OCI-M1 (cell line): ENCODE results near the gene BCL2L11.

Source experiments
- DNase-seq: peaks from one replicate; lab custom pipeline; 2025; lab: John Stamatoyannopoulos, UW

The BCL2L11 gene

DNA sequence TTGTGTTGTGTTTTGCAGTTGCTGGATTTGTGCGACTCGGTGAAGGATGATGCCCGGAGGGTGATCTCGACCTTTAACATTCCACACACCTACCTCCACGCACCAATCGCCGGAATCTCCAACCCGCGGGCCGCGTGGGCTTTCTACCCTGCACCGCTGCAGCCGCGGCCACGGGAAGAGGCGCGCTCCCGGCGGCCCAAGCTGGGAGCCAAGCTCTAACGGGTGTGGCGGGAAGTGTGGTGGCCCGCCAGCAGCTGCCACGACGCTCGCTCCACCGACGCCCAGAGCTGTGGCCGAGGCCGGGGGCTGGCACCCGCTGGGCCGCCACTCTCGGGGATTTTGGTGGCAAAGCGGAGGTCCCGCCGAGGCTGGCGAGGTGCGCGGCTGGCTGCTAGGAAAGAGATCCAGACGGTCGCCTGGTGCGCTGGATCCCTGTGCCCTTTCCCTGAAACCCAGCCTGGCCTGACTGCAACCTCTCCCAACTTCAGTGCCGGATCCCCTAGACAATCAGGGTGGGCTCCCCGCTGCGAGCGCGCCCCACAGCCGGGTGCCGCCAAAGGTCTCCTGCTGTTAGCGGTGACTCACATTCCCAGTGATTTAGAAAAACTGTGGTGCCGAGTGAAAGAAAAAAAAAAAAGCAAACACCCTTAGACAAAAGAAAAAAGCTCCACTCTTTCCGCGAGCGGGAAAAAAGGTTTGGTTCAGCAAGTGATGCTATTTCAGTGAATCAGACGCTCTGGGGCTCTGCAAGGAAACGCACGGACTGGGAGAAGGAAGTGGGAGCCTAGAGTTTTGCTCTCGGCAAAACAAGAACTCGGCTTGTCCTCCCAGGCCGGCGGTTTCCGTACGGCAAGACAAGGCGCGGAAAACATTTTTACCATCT, 2.9 kb upstream of the BCL2L11 start:
- no peak for DNase-seq

DNA sequence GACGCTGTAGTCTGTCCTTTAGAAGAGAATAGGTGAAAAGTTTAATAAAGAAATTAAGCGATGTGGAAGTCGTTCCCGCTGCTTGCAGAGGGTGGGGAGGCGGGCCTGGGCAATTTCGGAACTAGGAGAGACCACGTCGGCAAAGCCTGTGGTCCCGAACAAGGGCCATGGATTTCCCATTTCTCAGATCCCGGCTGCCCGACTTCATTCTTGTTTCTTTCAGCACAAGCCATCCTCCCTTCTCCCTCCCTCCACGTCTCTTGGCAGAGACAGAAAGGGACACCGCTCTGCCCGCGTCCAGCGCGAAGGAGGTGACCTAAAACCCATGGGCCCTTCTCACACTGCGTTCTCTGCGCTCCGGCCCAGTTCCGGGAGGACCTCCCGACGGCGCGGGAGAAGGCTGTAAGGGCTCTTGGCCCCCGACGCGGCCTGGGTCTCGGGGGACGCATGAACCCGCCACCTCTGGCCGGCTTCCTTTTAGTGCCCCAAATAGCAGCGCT, 2.2 kb upstream of the BCL2L11 start:
- DNase-seq, result no peak

DNA sequence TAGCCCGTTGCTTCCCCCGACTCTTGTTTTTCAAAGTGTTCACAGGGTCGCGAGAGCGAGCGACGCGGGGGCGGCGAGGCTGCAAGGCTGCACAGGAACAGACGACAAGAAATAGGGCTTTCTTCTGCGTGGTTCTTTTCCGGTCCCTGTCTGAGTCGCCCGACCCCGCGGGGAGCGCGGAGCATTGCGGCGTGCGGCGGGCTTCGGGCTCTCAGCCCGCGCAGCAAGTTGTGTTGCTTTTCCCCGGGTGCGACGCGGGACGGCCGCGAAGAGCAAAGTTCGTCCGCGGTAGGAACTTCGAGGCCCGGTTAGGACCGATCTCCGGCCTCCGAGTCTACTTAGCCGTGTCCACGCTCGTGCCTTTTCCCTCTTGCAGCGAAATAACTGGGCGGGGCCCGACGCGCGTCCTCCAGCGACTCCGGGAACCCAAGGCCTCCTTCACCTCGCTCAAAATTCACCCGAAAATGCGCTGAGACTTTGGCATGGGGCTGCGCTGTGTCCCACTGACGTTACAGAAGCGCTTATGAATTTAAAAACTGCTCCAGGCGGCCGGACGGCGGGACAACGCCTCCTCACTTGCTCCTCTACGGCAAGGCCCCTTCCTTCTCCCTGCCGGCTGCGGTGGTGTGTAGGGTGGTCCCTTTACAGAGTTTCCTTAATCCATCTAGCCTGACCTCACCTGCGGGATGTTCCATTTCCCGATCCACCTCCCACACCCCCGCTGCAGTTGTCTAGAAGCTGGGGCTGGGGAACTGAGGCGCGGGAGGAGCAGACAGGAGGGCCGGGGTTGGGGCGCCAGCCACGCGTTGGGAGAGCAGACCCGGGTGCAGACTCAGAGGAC, 1.5 kb upstream of the BCL2L11 start:
- DNase-seq, result no peak

DNA sequence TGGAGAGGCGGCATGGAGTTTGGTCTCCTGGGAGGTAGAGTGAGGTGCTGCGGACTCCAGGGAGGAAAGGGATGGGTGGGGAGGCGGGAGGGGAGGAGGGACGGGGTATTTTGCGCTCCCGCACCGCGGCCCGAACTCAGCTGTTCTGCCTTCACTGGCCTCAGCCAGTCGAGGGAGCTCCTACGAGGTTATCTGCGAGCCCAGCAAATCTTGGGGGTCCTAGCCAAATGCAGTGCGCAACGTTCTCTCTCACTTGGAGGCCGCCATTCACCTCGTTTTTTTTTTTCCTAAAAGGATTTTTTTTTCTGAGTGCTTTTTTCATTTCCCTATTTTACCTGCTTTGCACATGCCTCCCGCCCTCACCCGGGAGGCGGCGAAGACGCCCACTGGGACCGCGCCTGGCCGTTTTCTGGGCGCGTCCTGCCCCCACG, 877 bp upstream of the BCL2L11 start:
- no peak for DNase-seq

DNA sequence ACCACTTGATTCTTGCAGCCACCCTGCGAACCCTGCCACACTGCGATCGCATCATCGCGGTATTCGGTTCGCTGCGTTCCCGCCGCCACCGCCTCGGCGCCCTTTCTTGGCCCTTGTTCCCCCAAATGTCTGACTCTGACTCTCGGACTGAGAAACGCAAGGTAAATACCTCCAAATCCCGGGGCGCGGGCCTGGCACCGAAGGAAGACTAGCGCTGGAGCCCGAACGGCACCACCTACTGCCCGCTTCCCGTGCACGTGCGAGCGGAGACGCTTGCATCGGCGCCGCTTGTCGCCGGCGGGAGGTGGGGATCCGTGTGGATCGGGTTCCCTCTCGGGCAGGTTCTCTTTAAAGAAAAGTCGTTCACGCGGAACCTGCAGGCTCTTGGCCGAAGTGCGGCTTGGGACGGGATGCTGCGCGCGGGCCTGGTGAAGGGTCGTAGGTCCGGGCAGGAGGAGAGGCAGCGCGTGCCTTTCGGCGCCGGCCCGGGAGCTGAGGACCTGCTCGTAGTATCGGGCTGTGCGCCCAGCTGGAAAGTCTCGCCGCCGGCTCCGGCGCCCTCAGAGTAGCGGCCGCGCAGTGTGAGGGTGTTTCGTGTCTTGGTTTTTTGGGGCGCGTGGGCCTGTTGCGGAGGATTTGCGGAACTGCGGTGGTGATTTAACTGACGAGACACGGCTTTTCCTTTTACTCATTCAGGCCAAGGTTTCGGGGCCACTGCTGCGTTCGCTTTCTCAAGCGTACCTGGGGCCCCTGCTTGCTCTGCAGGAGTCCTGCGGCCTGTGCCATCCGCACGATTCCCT, 514 bp downstream of the BCL2L11 start:
- DNase-seq, result peak; percentile 70

DNA sequence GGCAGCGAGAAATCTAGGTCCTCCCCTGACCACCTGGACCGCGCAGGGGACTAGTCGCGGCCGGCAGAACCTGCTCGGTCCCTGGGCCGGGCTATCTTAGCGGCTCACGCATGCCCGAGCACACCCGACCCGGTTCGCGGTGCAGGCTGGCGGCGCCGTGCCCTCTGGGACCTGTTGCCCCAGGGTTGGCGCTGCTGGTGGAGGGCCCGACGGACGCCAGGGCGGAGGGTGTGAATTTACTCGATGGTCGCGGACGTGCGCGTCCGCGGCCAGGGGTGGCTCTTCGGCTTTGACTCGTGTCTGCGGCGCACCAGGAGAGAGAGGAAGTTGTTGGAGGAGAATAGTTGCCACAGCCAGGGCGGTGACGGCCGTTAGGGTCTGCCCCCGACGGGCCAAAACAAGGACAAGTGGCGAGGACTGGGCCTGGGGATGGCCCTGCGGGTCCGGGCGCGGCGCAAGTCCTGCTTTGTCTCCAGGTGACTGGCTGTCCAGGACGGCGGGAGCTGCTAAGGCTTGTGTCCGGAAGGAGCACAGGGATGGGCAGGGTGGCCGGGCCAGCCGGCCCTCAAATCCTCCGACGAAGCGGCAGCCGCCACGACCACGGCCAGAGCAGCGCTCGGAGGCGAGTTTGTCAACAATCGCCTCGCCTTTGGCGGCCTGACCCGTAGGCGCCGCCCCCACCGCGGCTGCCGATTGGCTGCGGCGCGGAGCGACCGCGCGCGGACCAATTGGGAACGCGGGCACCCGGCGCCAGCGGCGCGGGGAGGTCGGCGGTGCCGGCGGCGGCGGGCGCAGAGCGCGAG, 1.3 kb downstream of the BCL2L11 start:
- DNase-seq, result peak; percentile 93

DNA sequence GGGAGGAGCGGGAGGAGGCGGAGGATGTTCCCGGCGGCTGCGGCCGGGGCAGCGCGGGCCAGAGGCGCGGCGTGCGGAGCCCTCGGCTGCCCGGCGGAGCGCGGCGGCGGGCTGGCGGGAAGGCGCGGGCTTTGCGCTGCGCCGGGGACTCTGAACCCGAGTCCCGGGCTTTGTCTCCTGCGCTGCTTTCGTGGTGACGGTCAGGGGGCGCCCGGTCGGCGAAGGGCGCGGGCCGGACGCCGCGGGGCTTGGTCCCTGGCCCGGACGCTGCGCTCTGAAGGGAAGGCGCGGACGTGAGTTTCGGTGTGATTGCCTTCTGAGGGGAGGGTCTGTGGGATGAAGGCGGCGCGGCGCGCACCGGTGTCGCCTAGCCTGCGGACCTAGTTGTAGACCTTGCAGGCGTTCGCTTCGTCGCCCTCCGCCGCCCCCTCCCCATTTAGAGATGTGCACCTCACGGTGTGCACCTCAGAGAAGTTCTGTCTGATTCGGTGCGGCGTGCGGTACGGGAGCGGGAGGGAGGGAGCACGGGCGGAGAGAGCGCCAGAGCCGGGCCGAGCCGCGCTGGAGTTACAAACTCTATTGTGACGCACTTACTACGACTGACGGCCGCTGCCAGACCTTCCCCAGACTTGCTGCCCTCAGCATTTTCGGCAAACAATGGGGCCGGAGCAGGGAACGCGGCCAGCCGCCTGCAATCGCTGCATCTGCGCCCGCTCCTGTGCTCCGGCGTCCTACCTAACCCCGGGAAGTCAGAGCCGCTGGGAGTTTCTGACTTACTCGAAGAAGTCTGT, 2.1 kb downstream of the BCL2L11 start:
- DNase-seq, result peak; percentile 53

DNA sequence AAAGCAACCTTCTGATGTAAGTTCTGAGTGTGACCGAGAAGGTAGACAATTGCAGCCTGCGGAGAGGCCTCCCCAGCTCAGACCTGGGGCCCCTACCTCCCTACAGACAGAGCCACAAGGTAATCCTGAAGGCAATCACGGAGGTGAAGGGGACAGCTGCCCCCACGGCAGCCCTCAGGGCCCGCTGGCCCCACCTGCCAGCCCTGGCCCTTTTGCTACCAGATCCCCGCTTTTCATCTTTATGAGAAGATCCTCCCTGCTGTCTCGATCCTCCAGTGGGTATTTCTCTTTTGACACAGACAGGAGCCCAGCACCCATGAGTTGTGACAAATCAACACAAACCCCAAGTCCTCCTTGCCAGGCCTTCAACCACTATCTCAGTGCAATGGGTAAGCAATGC, 3.0 kb downstream of the BCL2L11 start:
- DNase-seq, result no peak

DNA sequence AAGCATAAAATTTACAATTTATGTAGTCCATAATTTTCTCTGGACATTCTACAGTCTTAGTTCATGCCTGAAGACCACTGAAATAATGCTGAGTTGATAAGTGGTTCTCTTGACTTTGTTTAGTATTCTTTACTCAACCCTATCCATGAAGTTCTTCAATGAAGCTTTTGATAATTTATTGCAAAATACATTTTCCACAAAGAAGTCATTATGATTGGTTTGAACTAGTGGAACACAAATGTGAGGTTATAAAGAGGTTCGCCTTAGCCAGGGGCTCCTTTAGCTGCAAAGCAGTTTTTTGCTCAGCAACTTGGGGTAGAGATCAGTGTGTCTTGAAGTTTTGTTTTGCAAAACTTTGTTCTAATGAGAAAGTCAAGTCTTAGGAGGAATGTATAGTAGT, 5.9 kb downstream of the BCL2L11 start:
- DNase-seq, result no peak

DNA sequence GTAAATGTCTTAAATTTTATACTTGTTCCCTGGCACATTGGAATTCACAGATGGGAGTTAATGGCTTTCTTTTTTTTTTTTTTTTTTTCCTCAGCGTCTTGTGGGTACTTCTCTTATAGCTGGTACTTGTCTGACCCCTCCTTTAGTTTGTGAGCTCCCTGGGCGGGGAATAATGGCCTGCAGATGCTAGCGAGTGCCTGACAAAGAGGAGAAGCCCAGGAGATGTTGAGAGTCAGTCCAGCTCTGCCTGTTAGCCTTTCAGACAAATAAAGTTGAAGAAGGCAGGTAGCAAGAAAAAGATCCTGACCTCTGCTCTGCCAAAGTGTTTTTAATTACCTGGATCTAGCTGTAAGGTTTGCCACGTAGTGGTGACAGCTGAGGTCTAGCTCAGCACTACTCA, 6.6 kb downstream of the BCL2L11 start:
- DNase-seq, result no peak

DNA sequence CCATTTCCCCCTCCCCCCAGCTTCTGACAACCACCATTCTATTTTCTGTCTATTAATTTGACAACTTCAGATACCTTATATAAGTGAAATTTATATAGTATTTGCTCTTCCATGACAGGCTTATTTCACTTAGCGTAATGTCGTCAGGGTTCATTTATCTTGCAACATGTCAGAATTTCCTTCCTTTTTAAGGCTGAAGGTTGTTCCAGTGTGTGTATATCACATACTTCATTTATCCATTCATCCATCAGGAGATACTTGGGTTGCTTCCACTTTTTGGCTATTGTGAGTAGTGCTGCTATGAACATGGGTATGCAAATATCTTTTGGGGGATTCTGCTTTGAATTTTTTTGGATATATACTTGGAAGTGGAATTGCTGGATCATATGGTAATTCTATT, 7.4 kb downstream of the BCL2L11 start:
- no peak for DNase-seq

DNA sequence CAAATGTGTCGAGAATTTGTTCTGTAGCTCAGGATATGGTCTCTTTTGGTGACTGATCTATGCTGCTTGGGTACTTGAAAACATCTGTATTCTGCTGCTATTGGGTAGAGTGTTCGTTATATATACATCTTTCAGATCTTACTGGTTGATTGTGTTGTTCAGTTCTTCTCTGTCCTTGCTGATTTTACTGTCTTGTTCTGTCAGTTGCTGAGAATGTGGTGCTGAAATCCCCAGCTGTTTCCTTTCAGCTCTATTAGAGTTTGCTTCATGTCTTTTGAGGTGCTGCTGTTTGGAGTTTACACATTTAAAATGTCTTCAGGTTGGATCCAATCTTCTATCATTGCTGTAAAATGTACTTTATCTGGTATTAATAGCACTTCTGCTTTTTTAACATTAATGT, 12.9 kb downstream of the BCL2L11 start:
- peak; percentile 29 for DNase-seq

DNA sequence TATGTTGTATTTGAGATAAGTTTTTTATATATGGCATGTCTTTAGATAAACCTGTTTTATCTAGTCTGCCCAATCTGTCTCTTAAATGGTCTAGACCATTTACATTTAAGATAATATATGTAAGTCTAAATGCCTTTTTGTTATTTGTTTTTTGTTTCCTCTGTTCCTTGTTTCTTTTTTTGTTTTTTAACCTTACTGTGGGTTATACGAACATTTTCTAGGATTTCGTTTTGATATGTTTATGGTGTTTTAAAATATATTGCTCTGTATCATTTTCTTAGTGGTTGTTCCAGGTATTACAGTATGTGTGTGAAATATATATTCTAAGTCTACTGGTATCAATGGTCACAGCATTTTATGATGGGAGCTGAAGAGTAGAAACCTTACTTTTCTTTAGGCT, 13.3 kb downstream of the BCL2L11 start:
- no peak for DNase-seq

DNA sequence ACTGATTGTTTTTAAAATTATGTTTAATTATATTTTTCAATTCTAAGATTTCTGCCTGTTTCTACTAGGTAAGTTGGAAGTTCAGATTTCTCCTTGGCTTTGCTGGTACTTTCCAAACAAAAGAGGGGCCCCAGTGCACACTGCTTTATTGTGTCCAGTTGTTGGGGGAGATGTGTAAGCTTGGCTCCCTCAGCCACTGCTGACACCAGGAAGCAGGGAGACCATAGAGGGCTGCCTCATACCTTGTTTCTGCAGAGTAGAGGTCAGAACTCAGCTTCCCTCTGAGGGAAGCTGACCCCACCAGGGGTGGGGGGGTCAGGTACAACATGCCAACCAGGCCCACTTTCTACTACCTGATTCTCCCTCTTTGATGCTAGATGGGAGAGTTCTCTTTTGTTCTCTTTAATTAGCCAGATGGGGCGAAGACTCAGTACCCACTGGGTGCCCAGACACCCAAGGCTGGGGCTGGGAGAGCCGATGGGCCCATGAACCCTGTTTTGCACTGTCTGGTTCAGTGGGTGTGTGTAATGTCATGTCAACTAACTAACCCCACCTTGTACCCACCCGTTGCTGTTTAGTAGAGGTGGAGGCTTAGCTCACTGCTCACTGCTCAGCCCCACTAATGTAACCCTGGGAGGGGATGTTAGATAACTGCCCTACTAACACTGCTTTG, 14.7 kb downstream of the BCL2L11 start:
- DNase-seq, result no peak

DNA sequence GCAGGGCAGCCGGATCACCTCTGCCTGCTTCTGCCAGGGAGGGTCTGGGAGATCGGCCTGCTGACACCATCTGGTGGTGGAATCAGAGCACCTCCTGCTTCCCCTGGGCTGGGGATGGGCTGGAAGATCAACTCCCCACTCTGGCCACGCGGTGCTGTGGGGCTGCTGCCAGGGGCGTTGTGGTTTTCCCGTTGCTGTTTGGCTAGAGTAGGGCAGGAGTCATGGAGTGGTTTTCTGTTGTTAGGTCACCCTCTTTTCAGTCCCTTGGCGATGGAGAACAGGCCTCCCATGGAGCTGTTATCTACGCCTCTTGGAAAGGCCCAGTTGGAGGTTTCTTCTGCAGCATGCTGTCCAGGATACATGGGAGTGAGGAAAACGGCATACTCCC, 15.2 kb downstream of the BCL2L11 start:
- DNase-seq, result no peak

DNA sequence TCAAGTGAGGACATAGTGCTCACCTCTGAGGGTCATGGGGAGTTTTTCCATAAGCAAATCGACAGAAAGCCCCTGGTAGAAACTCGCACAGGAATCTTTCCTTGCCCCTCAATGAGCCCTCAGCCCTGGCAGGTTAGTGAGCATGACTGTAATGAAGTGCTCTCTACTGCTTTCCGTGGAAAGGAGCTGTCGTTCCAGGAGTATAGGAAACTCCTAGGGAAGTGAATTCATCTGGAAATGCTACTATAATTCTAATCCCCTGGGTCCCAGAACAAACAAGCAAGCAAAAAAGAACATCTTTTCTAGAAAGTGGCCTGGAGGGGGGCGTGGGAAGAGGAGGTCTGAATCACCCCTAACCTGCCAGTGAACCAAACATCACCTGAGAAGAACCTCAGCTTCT, 18.1 kb downstream of the BCL2L11 start:
- DNase-seq, result no peak

DNA sequence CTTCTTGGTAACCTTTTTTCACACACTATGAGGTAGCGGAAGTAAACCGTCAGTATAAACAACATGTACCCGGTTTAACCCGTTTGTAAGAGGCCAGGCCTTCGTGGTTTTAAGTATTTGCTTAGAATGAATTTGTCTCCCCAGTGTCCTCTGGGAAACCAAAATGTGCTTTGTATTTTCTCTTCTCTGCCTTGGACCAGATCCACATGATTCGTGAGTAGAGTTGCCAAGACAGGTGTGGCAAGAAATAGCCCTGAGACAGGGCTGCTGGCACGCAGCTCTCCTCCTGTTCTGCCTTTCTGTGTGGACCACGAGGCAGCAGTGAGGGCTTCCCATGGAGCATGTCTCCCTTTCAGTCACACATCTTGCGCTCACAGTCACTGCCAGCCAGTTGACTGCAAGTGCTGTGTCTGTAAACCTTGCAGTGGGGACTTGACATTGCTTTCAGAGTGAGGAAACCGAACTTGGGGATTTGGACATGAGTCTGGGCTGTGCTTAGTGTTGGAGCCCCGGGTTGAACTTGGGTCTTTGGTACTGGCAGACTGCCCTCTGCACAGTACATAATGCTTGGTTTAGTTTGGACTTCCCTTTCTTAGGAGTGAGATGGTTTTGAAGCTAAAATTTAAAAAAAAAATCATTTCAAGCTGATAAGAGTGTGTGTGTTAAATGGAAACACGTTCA, 19.1 kb downstream of the BCL2L11 start:
- no peak for DNase-seq

DNA sequence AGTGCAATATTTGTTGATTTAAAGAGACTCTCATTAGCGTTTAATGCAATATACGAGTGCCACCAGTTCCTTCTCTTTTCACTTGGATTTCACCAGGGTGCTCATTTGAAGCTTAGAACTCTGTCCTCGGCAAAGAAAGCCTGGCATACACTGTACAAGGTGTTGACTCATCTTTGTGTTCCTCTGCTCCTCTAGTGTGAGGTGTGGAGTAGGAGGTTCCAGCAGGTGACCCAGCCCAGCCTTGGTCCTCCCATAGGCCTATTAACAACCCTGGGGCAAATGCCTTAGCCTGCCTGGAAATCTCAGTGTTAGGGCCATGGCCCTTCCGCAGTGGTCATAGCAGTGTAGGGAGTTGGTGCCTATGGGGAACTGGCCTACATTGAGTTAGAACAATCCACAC, 20.1 kb downstream of the BCL2L11 start:
- DNase-seq, result no peak

DNA sequence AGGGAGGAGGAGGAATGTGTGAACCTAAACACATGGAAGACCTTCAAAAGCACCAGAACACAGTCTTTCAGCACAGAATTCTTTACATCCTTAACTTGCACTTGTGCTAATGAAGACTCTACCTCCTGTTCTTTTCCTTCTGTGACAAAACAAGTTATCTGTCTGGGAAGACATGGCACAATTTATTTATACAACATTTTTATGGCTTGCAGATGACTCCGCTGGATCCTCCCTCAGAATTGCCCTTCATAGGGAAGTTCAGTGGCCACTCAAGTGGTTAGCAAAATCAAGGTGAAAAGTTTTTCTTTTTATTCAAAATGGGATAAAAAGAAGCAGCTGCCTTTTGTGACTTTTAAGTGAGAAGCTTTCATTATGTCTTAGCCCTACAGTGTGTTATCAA, 21.4 kb downstream of the BCL2L11 start:
- no peak for DNase-seq
